HG03097 (cell line): Measurements from ENCODE around the gene FAM114A1.
"Not testable (repeated sequence)": the region's sequence is repeated elsewhere in the genome, so short reads cannot be mapped to it uniquely, and the experiment has no call there.

Experiments used
- ATAC-seq: cut with Tn5 transposase; IDR thresholded peaks from one replicate; pipeline ENCODE4 v1.9.1; 2021; ENCODE audit not compliant: unreplicated experiment, low FRiP score

The FAM114A1 gene

GRCh38 chr4:38928974-38929373, 61.4 kb downstream of the FAM114A1 start:
- no peak for ATAC-seq

DNA sequence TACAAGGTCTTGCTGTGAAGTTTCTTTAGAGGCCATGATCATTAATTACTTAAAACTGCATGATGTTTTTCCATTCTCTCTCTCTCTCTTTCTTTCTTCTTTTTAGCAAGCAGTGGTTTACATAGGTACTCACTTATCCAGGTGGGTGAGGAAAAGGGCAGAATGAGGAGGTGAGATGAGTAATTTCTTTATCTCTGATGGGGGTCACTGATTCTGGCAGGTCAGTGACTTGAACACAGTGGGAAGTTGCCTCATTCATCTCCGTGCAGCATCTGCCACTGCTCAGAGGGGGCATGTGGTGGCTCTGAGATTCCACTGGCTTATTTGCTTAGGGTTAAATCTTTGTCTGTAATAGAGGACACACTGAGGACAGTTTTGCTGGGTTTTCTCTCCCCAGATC, 62.6 kb downstream of the FAM114A1 start:
- no peak for ATAC-seq

DNA sequence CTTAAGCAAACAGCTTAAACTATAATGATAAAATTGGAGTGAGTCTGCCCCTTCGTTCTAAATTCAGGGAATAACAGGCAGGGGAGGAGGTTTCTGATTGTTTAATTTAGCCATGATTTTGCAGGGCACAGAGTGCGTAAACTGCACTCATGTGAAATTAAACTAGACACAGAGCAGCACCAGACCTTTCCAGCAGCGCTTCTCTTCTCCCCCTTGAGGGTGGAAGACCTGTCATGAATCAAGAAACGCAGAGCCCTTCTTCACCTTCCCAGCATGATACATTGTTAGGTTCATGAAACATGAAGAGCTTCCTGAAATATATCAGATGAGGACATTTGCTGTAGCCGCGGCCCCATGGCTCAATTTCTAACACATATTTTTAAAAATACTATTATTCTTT, 63.1 kb downstream of the FAM114A1 start:
- ATAC-seq = no peak

DNA sequence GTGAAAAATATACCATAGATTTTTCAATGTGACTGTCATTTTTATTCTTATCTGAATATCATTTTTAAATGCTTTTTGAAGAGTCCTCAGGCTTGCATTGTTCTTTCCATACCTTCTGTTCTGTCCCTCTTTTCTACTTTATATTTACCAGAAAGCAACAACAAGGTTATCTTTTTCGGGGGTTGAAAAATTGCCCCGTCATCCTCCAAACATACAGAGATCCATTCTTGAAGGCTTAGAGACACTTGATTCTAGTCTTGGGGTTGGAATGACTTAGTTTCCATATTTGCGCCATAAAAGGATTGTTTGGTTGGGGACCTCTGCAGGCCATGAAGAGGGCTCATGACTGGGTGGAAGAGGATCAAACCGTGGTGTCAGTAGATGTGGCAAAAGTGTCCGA, 63.5 kb downstream of the FAM114A1 start:
- ATAC-seq = no peak

- ATAC-seq = no peak
Observed at GRCh38 chr4:38935391-38936073, 67.9 kb downstream of the FAM114A1 start.

- ATAC-seq = peak; percentile 80
Observed at GRCh38 chr4:38939165-38939564, 71.6 kb downstream of the FAM114A1 start.

- ATAC-seq = no peak
Observed at GRCh38 chr4:38940476-38940875, 72.9 kb downstream of the FAM114A1 start.

- ATAC-seq = not testable (repeated sequence)
Observed at GRCh38 chr4:38941906-38942305, 74.3 kb downstream of the FAM114A1 start.

DNA sequence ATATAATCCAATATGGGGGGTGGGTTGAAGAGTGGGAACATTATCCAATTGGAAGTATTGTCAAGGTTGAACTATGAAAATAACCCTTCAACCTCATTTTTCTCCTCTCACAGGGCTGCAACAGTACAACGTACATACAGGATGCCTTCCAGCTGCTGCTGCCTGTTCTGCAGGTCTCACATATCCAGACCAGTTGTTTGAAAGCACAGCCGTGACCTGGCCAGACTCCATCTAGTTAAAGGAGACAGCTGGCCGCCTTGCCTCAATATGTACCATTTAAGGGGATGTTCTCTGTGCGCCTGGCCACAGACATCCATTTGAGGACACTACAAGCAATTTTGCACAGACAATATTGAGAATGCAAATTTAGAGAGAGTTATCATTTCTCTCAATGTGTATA, 75.7 kb downstream of the FAM114A1 start:
- no peak for ATAC-seq

- ATAC-seq = no peak
Observed at GRCh38 chr4:38944440-38944839, 76.8 kb downstream of the FAM114A1 start.

GRCh38 chr4:38946919-38947318, 79.3 kb downstream of the FAM114A1 start:
- ATAC-seq = no peak

GRCh38 chr4:38948551-38948950, 80.9 kb downstream of the FAM114A1 start:
- no peak for ATAC-seq

DNA sequence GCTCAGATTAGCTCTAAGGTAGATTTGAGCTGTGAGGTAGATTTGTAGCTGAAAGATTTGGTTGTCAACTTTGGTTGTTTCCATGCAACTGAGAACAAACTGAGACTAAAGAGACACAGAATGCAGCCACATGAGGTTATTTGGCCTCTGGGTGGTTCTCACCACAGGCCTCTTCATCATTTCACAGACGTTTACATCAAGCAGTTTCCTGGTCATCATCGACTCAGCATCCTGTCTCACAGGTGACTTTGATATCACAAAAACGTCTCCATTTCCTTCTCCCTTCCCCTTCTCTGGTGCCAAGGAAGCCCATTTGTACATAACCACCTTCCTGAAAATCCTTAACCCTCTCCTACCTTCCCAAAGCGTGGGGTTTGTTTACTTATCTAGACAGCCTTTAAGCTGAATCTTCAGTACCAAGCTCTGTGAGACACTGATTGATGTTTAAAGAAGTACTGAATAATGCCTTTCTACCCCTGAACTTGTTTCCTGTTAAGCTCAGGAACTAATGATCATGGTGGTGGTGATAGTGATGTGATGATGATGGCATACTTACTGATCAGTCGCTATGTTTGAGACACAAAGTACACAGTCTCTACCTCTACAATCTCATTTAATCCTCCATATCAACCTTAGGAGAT, 81.9 kb downstream of the FAM114A1 start:
- ATAC-seq = no peak

- no peak for ATAC-seq
Observed at GRCh38 chr4:38950159-38950558, 82.6 kb downstream of the FAM114A1 start.

- ATAC-seq = no peak
Observed at GRCh38 chr4:38950734-38951133, 83.1 kb downstream of the FAM114A1 start.

GRCh38 chr4:38951598-38951997, 84.0 kb downstream of the FAM114A1 start:
- no peak for ATAC-seq

- ATAC-seq = no peak
Observed at GRCh38 chr4:38952017-38952416, 84.4 kb downstream of the FAM114A1 start.

- no peak for ATAC-seq
Observed at GRCh38 chr4:38954727-38955126, 87.1 kb downstream of the FAM114A1 start.

GRCh38 chr4:38955957-38956356, 88.4 kb downstream of the FAM114A1 start:
- ATAC-seq = no peak

DNA sequence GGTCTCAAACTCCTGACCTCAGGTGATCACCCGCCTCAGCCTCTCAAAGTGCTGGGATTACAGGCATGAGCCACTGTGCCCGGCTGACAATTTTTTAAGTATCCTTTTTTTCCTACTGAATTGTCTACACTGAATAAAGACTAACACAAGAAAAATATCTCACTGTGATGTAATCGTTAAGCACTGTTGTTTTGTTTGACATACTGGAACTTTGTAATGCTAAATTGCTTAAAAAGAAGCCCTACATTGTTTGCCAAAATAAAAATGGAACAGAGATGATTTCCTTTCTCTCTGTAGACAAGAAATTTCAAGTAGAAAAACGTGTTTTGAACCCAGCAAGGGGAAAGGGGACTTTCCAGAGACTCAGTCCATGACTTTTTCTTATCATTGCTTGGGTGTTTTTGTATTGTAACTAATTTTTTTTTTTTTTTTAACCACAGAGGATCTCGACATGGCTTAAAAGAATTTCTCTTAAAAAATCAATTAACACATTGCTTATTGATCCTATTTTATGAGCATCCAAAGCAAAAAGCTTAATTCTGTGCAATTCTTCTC, 89.7 kb downstream of the FAM114A1 start:
- no peak for ATAC-seq

DNA sequence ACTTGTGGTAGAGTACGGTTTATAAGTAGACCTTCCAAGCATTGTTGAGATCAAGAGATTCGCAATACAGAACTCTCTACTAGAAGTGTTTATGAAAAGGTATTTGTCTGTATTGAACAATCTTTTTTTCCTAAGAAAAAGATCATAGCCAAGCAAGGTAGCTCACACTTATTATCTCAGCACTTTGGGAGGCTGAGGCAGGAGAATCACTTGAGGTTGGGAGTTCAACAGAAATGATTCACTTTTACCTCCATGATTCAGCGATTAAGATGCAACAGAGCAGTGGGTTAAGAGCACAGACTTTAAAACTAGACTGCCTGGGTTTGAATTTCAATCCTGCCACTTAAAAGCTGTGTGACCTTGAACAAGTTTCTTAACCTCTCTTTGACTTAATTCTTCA, 90.3 kb downstream of the FAM114A1 start:
- ATAC-seq = no peak
